H9 (cell line): ENCODE measurements around the gene TLX2. TPM values are rescaled to one million over a fixed set of nuclear protein-coding genes. Genes with fewer than 3 reads are reported as not detected.

Source experiments
- DNase-seq: peaks from one replicate; pipeline ENCODE4 v3.0.0-alpha.2; 2017
- H2AFZ ChIP-seq: one replicate; pipeline ENCODE4 v1.6.1; 2013; ENCODE audit warnings: mild to moderate bottlenecking, low read length, control low read depth, moderate library complexity
- H2AK5ac ChIP-seq: 2 replicates; pipeline ENCODE4 v1.6.1; 2013; ENCODE audit warnings: low read length, control low read depth, mixed read lengths; ENCODE audit not compliant: insufficient read length
- H2BK120ac ChIP-seq: one replicate; pipeline ENCODE4 v1.6.1; 2013; ENCODE audit warnings: low read depth, mild to moderate bottlenecking, low read length, control low read depth, inconsistent platforms; ENCODE audit not compliant: poor library complexity, severe bottlenecking
- H2BK12ac ChIP-seq: 2 replicates; pipeline ENCODE4 v1.6.1; 2013; ENCODE audit warnings: low read length, control low read depth, mixed read lengths, low read depth; ENCODE audit not compliant: insufficient read length
- H2BK15ac ChIP-seq: 2 replicates; pipeline ENCODE4 v1.6.1; 2013; ENCODE audit warnings: low read depth, low read length, control low read depth
- H2BK20ac ChIP-seq: one replicate; pipeline ENCODE4 v1.6.1; 2013; ENCODE audit warnings: low read depth, mild to moderate bottlenecking, low read length, control low read depth, inconsistent platforms; ENCODE audit not compliant: poor library complexity, severe bottlenecking
- H2BK5ac ChIP-seq: 2 replicates; pipeline ENCODE4 v1.6.1; 2013; ENCODE audit warnings: low read length, control low read depth, mixed read lengths; ENCODE audit not compliant: insufficient read length
- H3K14ac ChIP-seq: 2 replicates; pipeline ENCODE4 v1.6.1; 2013; ENCODE audit warnings: low read length, control low read depth; ENCODE audit not compliant: insufficient read depth
- H3K18ac ChIP-seq: 2 replicates; pipeline ENCODE4 v1.6.1; 2013; ENCODE audit warnings: low read depth, mild to moderate bottlenecking, mixed read lengths, low read length, control low read depth; ENCODE audit not compliant: insufficient read length
- H3K23ac ChIP-seq: 2 replicates; pipeline ENCODE4 v1.6.1; 2013; ENCODE audit warnings: low read length, control low read depth, mixed read lengths, low read depth; ENCODE audit not compliant: insufficient read length
- H3K23me2 ChIP-seq: 2 replicates; pipeline ENCODE4 v1.6.1; 2013; ENCODE audit warnings: low read depth, mild to moderate bottlenecking, mixed read lengths, low read length, control low read depth; ENCODE audit not compliant: insufficient read length, poor library complexity, severe bottlenecking
- H3K27ac ChIP-seq: 2 replicates; pipeline ENCODE4 v1.5.1; 2013; ENCODE audit warnings: low read length, control low read depth, mixed read lengths, low read depth; ENCODE audit not compliant: insufficient read length
- H3K27me3 ChIP-seq: 2 replicates; pipeline ENCODE4 v1.6.1; 2013; ENCODE audit warnings: low read length, control low read depth, inconsistent platforms; ENCODE audit not compliant: insufficient read depth
- H3K4ac ChIP-seq: 2 replicates; pipeline ENCODE4 v1.6.1; 2013; ENCODE audit warnings: low read depth, mild to moderate bottlenecking, control low read depth, inconsistent platforms, low read length, moderate library complexity
- H3K4me1 ChIP-seq: 2 replicates; pipeline ENCODE4 v1.6.1; 2013; ENCODE audit warnings: low read length, control low read depth, inconsistent platforms; ENCODE audit not compliant: insufficient read depth
- H3K4me2 ChIP-seq: 2 replicates; pipeline ENCODE4 v1.6.1; 2013; ENCODE audit warnings: low read length, control low read depth, mixed read lengths; ENCODE audit not compliant: insufficient read length, insufficient read depth
- H3K56ac ChIP-seq: 2 replicates; pipeline ENCODE4 v1.6.1; 2013; ENCODE audit warnings: low read depth, mild to moderate bottlenecking, mixed read lengths, low read length, control low read depth; ENCODE audit not compliant: insufficient read length
- H3K79me1 ChIP-seq: 2 replicates; pipeline ENCODE4 v1.6.1; 2013; ENCODE audit warnings: low read depth, mild to moderate bottlenecking, moderate library complexity, low read length, control low read depth, inconsistent platforms; ENCODE audit not compliant: insufficient read depth, poor library complexity, severe bottlenecking
- H3K79me2 ChIP-seq: 2 replicates; pipeline ENCODE4 v1.6.1; 2013; ENCODE audit warnings: low read length, control low read depth, inconsistent platforms; ENCODE audit not compliant: insufficient read depth
- H3K9ac ChIP-seq: 2 replicates; pipeline ENCODE4 v1.6.1; 2013; ENCODE audit warnings: low read length, control low read depth, mixed read lengths; ENCODE audit not compliant: insufficient read length; ENCODE audit errors: extremely low read depth
- H3K9me3 ChIP-seq: one replicate; pipeline ENCODE4 v1.6.1; 2013; ENCODE audit warnings: low read depth, low read length, inconsistent platforms; ENCODE audit not compliant: control insufficient read depth
- H3T11ph ChIP-seq: one replicate; pipeline ENCODE4 v1.6.1; 2013; ENCODE audit warnings: mild to moderate bottlenecking, low read length, control low read depth, inconsistent platforms
- H4K20me1 ChIP-seq: one replicate; pipeline ENCODE4 v1.6.1; 2013; ENCODE audit not compliant: control insufficient read depth, insufficient read length, insufficient read depth
- H4K5ac ChIP-seq: 2 replicates; pipeline ENCODE4 v1.6.1; 2013; ENCODE audit warnings: low read depth, mild to moderate bottlenecking, mixed read lengths, low read length, control low read depth; ENCODE audit not compliant: insufficient read length
- H4K8ac ChIP-seq: replicated peaks from 2 replicates; pipeline ENCODE4 v1.6.1; 2013; ENCODE audit warnings: low read length, control low read depth, mixed read lengths, low read depth; ENCODE audit not compliant: insufficient read length
- H4K91ac ChIP-seq: 2 replicates; pipeline ENCODE4 v1.6.1; 2013; ENCODE audit warnings: low read depth, mild to moderate bottlenecking, moderate library complexity, mixed read lengths, low read length, control low read depth; ENCODE audit not compliant: insufficient read length
- H3K27ac Mint-ChIP-seq, 3 experiments: 2 replicates in 2 of 3; 3 replicates in 1 of 3; pipeline ENCODE4 v1.8.0; 2020 to 2021; ENCODE audit warnings: mixed read lengths in 3 of 3, mild to moderate bottlenecking in 1 of 3, moderate library complexity in 1 of 3
- H3K27me3 Mint-ChIP-seq: 2 replicates; pipeline ENCODE4 v1.8.0; 2021; ENCODE audit warnings: low read depth, mild to moderate bottlenecking, moderate library complexity, mixed read lengths
- H3K36me3 Mint-ChIP-seq, 3 experiments: 2 replicates in 2 of 3; 3 replicates in 1 of 3; pipeline ENCODE4 v1.8.0; 2020 to 2021; ENCODE audit warnings: low read depth in 3 of 3, mixed read lengths in 3 of 3; ENCODE audit not compliant: insufficient read depth in 1 of 3
- H3K4me1 Mint-ChIP-seq, 2 experiments: 2 replicates each; pipeline ENCODE4 v1.8.0; 2020; ENCODE audit warnings: mixed read lengths in 2 of 2
- H3K4me3 Mint-ChIP-seq, 2 experiments: 2 replicates in 1 of 2; 3 replicates in 1 of 2; pipeline ENCODE4 v1.8.0; 2020 to 2021; ENCODE audit warnings: mild to moderate bottlenecking in 2 of 2, mixed read lengths in 2 of 2, moderate library complexity in 1 of 2
- H3K9me3 Mint-ChIP-seq, 2 experiments: 2 replicates in 1 of 2; 3 replicates in 1 of 2; pipeline ENCODE4 v1.8.0; 2020; ENCODE audit warnings: mild to moderate bottlenecking in 2 of 2, mixed read lengths in 2 of 2, moderate library complexity in 1 of 2
- WGBS: extraction: QIAGEN DNeasy Blood & Tissue Kit; methylation state at CpG from one replicate; pipeline ENCODE4 v1.1.7; 2013; ENCODE audit warnings: missing lambda C conversion rate, low lambda C conversion rate, mixed read lengths; ENCODE audit not compliant: insufficient read length; ENCODE audit errors: extremely low coverage; 5-methylcytosine and 5-hydroxymethylcytosine counted together
- total RNA-seq: library from RNA; stranded (reverse); gene quantifications from 2 replicates; pipeline ENCODE4 v1.2.1, GENCODE V29; 2021
- TF ChIP-seq, protein P1 (sequence below): fragments of 200-600 bp; sonication (generic); conservative IDR thresholded peaks from 3 replicates; pipeline ENCODE4 v1.8.0; 2021; ENCODE audit warnings: antibody characterized with exemption, mild to moderate bottlenecking

Gene TLX2
- total RNA-seq, 1 experiment from 2014 or later: 0.20 TPM

DNA sequence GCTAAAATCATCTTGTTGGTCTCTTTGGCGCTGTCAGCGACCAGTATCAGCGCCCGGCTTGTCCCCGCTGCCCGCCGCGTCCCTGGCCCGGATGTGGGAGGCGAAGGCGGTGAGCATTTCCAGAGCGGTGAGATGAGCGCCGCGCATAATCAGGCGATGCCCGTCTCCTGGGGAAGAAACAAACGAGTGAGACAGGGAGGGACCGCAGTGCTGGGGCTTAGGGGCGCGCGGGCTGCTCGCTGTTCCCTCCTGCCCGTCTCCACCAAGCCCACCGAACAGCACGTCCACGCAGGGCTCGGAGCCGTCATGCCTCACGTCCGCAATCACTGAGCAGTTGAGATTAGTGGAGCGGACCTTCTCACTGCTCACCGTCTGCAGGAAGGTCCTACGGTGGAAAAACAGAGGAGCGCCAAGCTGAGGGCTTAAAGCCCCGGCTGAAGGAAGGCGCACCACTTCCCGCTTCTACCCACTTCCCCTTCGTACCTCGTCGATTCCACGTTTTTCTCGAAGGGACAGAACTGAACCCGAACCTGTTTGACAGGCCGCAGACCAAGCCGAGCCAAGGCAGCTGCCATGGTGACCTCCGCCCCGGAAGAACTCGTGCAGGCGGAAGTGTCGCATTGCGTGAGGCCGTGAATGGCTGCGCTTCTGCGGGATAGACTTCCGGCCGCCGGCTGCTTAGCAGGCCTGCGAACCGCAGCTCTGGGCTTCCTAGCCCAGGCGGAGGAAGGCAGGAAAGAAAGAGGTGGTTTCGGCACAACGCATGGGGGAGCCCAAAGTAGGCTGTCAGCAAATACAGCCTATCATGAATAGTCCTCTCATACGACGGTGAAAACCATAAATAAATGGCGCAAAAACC is 41.9 kb upstream of the TLX2 start, which contains the start of gene MRPL53:
TSS of gene MRPL53 (minus strand) at position 595 of the 859 bp plus-strand sequence. CDS start at position 575, 20 bp downstream.
- Histone ChIP-seq H3K23me2 (peaks cover 8% of the 10 kb centered on the region), H3K23ac (no peak within 1 kb of the TSS), H3K9ac (peak within 1 kb of the TSS; percentile 71), H2BK5ac (no peak within 1 kb of the TSS), H2BK20ac (no peak within 1 kb of the TSS), H3K14ac (peak within 1 kb of the TSS; percentile 45; the same call in 1 of the 2 replicates), H3K27ac (peak within 1 kb of the TSS; percentile 83), H2BK15ac (no peak within 1 kb of the TSS), H2BK120ac (no peak within 1 kb of the TSS), H3K79me2 (no peaks in the 10 kb centered on the region), H3K27me3 (no peaks in the 10 kb centered on the region), H3K56ac (no peak within 1 kb of the TSS), H4K91ac (no peak within 1 kb of the TSS), H2AK5ac (no peak within 1 kb of the TSS), H4K8ac (no peak within 1 kb of the TSS), H3K4me1 (no peaks in the 10 kb centered on the region), H2BK12ac (no peak within 1 kb of the TSS), H3K18ac (peak within 1 kb of the TSS; percentile 41), H3K4ac (no peak within 1 kb of the TSS), H4K20me1 (no peaks in the 10 kb centered on the region), H2AFZ (no peak within 1 kb of the TSS), H3K79me1 (no peaks in the 10 kb centered on the region), H3K9me3 (no peaks in the 10 kb centered on the region), H3K4me2 (peak within 1 kb of the TSS; percentile 82), H3T11ph (no peak within 1 kb of the TSS), H4K5ac (peak within 1 kb of the TSS; percentile 37)
- H3K27me3 Mint-ChIP-seq: peaks cover 3% of the 10 kb centered on the region
- H3K9me3 Mint-ChIP-seq: no peaks in the 10 kb centered on the region; a peak in 1 of 5 replicates
- peaks cover 11 to 12% of the 10 kb centered on the region in 2 experiments for H3K4me1 Mint-ChIP-seq
- H3K27ac Mint-ChIP-seq: peak within 1 kb of the TSS; percentile 98 to 99 (median 98)
- no CpG with 5 or more reads among the region's 66 CpGs for WGBS
- TF ChIP-seq, protein P1, sequence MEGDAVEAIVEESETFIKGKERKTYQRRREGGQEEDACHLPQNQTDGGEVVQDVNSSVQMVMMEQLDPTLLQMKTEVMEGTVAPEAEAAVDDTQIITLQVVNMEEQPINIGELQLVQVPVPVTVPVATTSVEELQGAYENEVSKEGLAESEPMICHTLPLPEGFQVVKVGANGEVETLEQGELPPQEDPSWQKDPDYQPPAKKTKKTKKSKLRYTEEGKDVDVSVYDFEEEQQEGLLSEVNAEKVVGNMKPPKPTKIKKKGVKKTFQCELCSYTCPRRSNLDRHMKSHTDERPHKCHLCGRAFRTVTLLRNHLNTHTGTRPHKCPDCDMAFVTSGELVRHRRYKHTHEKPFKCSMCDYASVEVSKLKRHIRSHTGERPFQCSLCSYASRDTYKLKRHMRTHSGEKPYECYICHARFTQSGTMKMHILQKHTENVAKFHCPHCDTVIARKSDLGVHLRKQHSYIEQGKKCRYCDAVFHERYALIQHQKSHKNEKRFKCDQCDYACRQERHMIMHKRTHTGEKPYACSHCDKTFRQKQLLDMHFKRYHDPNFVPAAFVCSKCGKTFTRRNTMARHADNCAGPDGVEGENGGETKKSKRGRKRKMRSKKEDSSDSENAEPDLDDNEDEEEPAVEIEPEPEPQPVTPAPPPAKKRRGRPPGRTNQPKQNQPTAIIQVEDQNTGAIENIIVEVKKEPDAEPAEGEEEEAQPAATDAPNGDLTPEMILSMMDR: 0 out of 3 replicates have a peak, but pooled peaks have one; percentile 21
- peak; percentile 94 for DNase-seq
- peak within 1 kb of the TSS; percentile 96 to 98 for H3K4me3 Mint-ChIP-seq
- peaks cover 12 to 22% (median 19%) of the 10 kb centered on the region in 3 experiments for H3K36me3 Mint-ChIP-seq
